ENCODE measurements around the gene CACNB1. TPM values are rescaled to one million over a fixed set of nuclear protein-coding genes. Genes with fewer than 3 reads are reported as not detected.

The CACNB1 gene
- total RNA-seq, 1 donor from 2014 or later: 27.5 TPM

- ATAC-seq: no peak
- Histone ChIP-seq H3K4me3 (peak overlapping the region; percentile 44), H3K4me1 (peaks cover 29% of the 10 kb centered on the region), H3K27me3 (peaks cover 9% of the 10 kb centered on the region), H3K36me3 (peaks cover 2% of the 10 kb centered on the region), H3K9me3 (no peaks in the 10 kb centered on the region), H3K27ac (peak overlapping the region; percentile 80)
- no peak for DNase-seq
- intact Hi-C loops (cut with DNase I): no loop called here
- TF ChIP-seq CTCF (IDR thresholded peaks at IDR 0.05): no peak
Observed at GRCh38 chr17:39210093-39210434, 12.6 kb upstream of the CACNB1 start.

- Histone ChIP-seq H3K27ac (peak overlapping the region; percentile 80), H3K9me3 (no peaks in the 10 kb centered on the region), H3K27me3 (peaks cover 6% of the 10 kb centered on the region), H3K4me1 (peaks cover 29% of the 10 kb centered on the region), H3K36me3 (peaks cover 8% of the 10 kb centered on the region), H3K4me3 (peak overlapping the region; percentile 44)
- DNase-seq (peak; percentile 92), ATAC-seq (peak; percentile 68)
- TF ChIP-seq CTCF (IDR thresholded peaks at IDR 0.05): no peak
- intact Hi-C loops (cut with DNase I): no loop called here
Observed at GRCh38 chr17:39209317-39210092, 12.0 kb upstream of the CACNB1 start.

GRCh38 chr17:39208893-39209292, 11.4 kb upstream of the CACNB1 start:
- DNase-seq: peak; percentile 78
- no peaks in the 10 kb centered on the region for H3K9me3 ChIP-seq
- H3K36me3 ChIP-seq: peaks cover 14% of the 10 kb centered on the region
- peak; percentile 24 for ATAC-seq
- TF ChIP-seq CTCF (IDR thresholded peaks at IDR 0.05): no peak
- peak overlapping the region; percentile 80 for H3K27ac ChIP-seq
- peak overlapping the region; percentile 44 for H3K4me3 ChIP-seq
- intact Hi-C loops (cut with DNase I): no loop called here
- peaks cover 29% of the 10 kb centered on the region for H3K4me1 ChIP-seq
- H3K27me3 ChIP-seq: peaks cover 6% of the 10 kb centered on the region

- DNase-seq: peak; percentile 80
- Histone ChIP-seq H3K4me3 (no peak overlapping the region), H3K36me3 (peaks cover 22% of the 10 kb centered on the region), H3K27ac (no peak overlapping the region), H3K27me3 (peaks cover 6% of the 10 kb centered on the region), H3K9me3 (no peaks in the 10 kb centered on the region), H3K4me1 (peaks cover 29% of the 10 kb centered on the region)
- peak; percentile 16 for ATAC-seq
- intact Hi-C loops (cut with DNase I): no loop called here
- no peak for TF ChIP-seq CTCF (IDR thresholded peaks at IDR 0.05)
Observed at GRCh38 chr17:39208136-39208535, 10.7 kb upstream of the CACNB1 start.

GRCh38 chr17:39205112-39205526, 7.7 kb upstream of the CACNB1 start:
- no peak for DNase-seq
- TF ChIP-seq CTCF (IDR thresholded peaks at IDR 0.05): no peak
- H3K27ac ChIP-seq: no peak overlapping the region
- no peaks in the 10 kb centered on the region for H3K9me3 ChIP-seq
- H3K4me1 ChIP-seq: peaks cover 35% of the 10 kb centered on the region
- no peaks in the 10 kb centered on the region for H3K27me3 ChIP-seq
- intact Hi-C loops (cut with DNase I): no loop called here
- peaks cover 44% of the 10 kb centered on the region for H3K36me3 ChIP-seq
- H3K4me3 ChIP-seq: no peak overlapping the region
- no peak for ATAC-seq
